ENCODE results near the gene ASL. TPM values are rescaled to one million over a fixed set of nuclear protein-coding genes. Genes with fewer than 3 reads are reported as not detected.
A peak's percentile ranks its signal among the peaks of the same experiment; 100 is the strongest.
"Not testable (repeated sequence)": the region's sequence is repeated elsewhere in the genome, so short reads cannot be mapped to it uniquely, and the experiment has no call there.

ASL gene
- total RNA-seq, 1 donor from 2014 or later: 37.9 TPM

GRCh38 chr7:66070222-66070621 is 5.4 kb upstream of the ASL start:
- DNase-seq (ENCODE audit: low read depth) (peak; percentile 8), FAIRE-seq (no peak)
- H3K27me3 ChIP-seq (ENCODE audit: control insufficient read depth, insufficient read depth, low read length): no peaks in the 10 kb centered on the region
- no peak overlapping the region for H3K4me3 ChIP-seq (ENCODE audit: low read depth, low read length)
- no peaks in the 10 kb centered on the region for H3K36me3 ChIP-seq (ENCODE audit: control insufficient read depth, insufficient read depth, low read length)
- no peak for TF ChIP-seq CTCF (IDR thresholded peaks at IDR 0.05; ENCODE audit: insufficient read depth, low read length, severe bottlenecking)

GRCh38 chr7:66072208-66072607 is 3.4 kb upstream of the ASL start:
- H3K36me3 ChIP-seq (ENCODE audit: control insufficient read depth, insufficient read depth, low read length); DNase-seq (ENCODE audit: low read depth); FAIRE-seq; H3K27me3 ChIP-seq (ENCODE audit: control insufficient read depth, insufficient read depth, low read length); H3K4me3 ChIP-seq (ENCODE audit: low read depth, low read length): not testable (repeated sequence)
- peak; percentile 21 for TF ChIP-seq CTCF (IDR thresholded peaks at IDR 0.05; ENCODE audit: insufficient read depth, low read length, severe bottlenecking)

- no peaks in the 10 kb centered on the region for H3K27me3 ChIP-seq (ENCODE audit: control insufficient read depth, insufficient read depth, low read length)
- H3K36me3 ChIP-seq (ENCODE audit: control insufficient read depth, insufficient read depth, low read length): peaks cover 2% of the 10 kb centered on the region
- H3K4me3 ChIP-seq (ENCODE audit: low read depth, low read length): peak overlapping the region; percentile 95
- FAIRE-seq (no peak), DNase-seq (ENCODE audit: low read depth) (no peak)
- no peak for TF ChIP-seq CTCF (IDR thresholded peaks at IDR 0.05; ENCODE audit: insufficient read depth, low read length, severe bottlenecking)
Observed at GRCh38 chr7:66076462-66077329, 1.1 kb downstream of the ASL start.

- DNase-seq (ENCODE audit: low read depth): no peak
- FAIRE-seq: no peak
- Histone ChIP-seq H3K27me3 (ENCODE audit: control insufficient read depth, insufficient read depth, low read length) (no peaks in the 10 kb centered on the region), H3K36me3 (ENCODE audit: control insufficient read depth, insufficient read depth, low read length) (peaks cover 8% of the 10 kb centered on the region), H3K4me3 (ENCODE audit: low read depth, low read length) (no peak overlapping the region)
- no peak for TF ChIP-seq CTCF (IDR thresholded peaks at IDR 0.05; ENCODE audit: insufficient read depth, low read length, severe bottlenecking)
Observed at GRCh38 chr7:66078067-66078466, 2.4 kb downstream of the ASL start.

- FAIRE-seq: no peak
- H3K4me3 ChIP-seq (ENCODE audit: low read depth, low read length): no peak overlapping the region
- DNase-seq (ENCODE audit: low read depth): no peak
- H3K27me3 ChIP-seq (ENCODE audit: control insufficient read depth, insufficient read depth, low read length): no peaks in the 10 kb centered on the region
- H3K36me3 ChIP-seq (ENCODE audit: control insufficient read depth, insufficient read depth, low read length): peaks cover 16% of the 10 kb centered on the region
- no peak for TF ChIP-seq CTCF (IDR thresholded peaks at IDR 0.05; ENCODE audit: insufficient read depth, low read length, severe bottlenecking)
Observed at GRCh38 chr7:66082083-66082482, 6.5 kb downstream of the ASL start.
